Hepatocyte (in vitro differentiated cells): ENCODE results near the gene MAD2L1. TPM values are rescaled to one million over a fixed set of nuclear protein-coding genes. Genes with fewer than 3 reads are reported as not detected.

ENCODE experiments used
- DNase-seq: peaks from one replicate; pipeline ENCODE4 v3.0.0-alpha.2; 2016; ENCODE audit warnings: low spot score
- H2AFZ ChIP-seq: fragments of 200-600 bp; sonication (generic); 2 replicates; pipeline ENCODE4 v1.6.0; 2016; ENCODE audit warnings: antibody characterized with exemption, mild to moderate bottlenecking
- H3K27ac ChIP-seq: fragments of 200-600 bp; sonication (generic); 2 replicates; pipeline ENCODE4 v1.5.1; 2016; ENCODE audit warnings: mild to moderate bottlenecking
- H3K27me3 ChIP-seq: fragments of 200-600 bp; sonication (generic); 2 replicates; pipeline ENCODE4 v1.6.1; 2016
- H3K36me3 ChIP-seq: fragments of 200-600 bp; sonication (generic); replicated peaks from 2 replicates; pipeline ENCODE4 v1.5.1; 2016; ENCODE audit warnings: low read depth; ENCODE audit not compliant: insufficient read depth
- H3K4me1 ChIP-seq: fragments of 200-600 bp; sonication (generic); 2 replicates; pipeline ENCODE4 v1.5.1; 2016; ENCODE audit warnings: mild to moderate bottlenecking, moderate library complexity; ENCODE audit not compliant: insufficient read depth
- H3K4me2 ChIP-seq: fragments of 200-600 bp; sonication (generic); 2 replicates; pipeline ENCODE4 v1.6.0; 2016
- H3K4me3 ChIP-seq: fragments of 200-600 bp; sonication (generic); 2 replicates; pipeline ENCODE4 v1.5.1; 2016; ENCODE audit warnings: mild to moderate bottlenecking
- H3K79me2 ChIP-seq: fragments of 200-600 bp; sonication (generic); 2 replicates; pipeline ENCODE4 v1.6.0; 2017; ENCODE audit warnings: mild to moderate bottlenecking
- H3K9me2 ChIP-seq: fragments of 200-600 bp; sonication (generic); replicated peaks from 2 replicates; pipeline ENCODE4 v1.6.0; 2017; ENCODE audit warnings: mild to moderate bottlenecking; ENCODE audit not compliant: insufficient read depth
- H3K9me3 ChIP-seq: fragments of 200-600 bp; sonication (generic); 2 replicates; pipeline ENCODE4 v1.5.1; 2016; ENCODE audit warnings: low read depth, mild to moderate bottlenecking
- H4K20me1 ChIP-seq: fragments of 200-600 bp; sonication (generic); 2 replicates; pipeline ENCODE4 v1.6.0; 2016; ENCODE audit warnings: mild to moderate bottlenecking; ENCODE audit not compliant: insufficient read depth, poor library complexity, severe bottlenecking
- CTCF ChIP-seq: fragments of 200-600 bp; sonication (generic); IDR thresholded peaks from 2 replicates; pipeline ENCODE4 v1.5.1; 2016; ENCODE audit warnings: antibody characterized with exemption, mild to moderate bottlenecking; ENCODE audit not compliant: poor library complexity
- EZH2 ChIP-seq: fragments of 200-600 bp; sonication (generic); IDR thresholded peaks from 2 replicates; pipeline ENCODE4 v1.6.1; 2016; ENCODE audit warnings: antibody characterized with exemption, mild to moderate bottlenecking, borderline replicate concordance
- EZH2phosphoT487 ChIP-seq: fragments of 200-600 bp; sonication (generic); IDR thresholded peaks from one replicate; pipeline ENCODE4 v1.6.1; 2018; ENCODE audit warnings: antibody characterized with exemption, mild to moderate bottlenecking, low read depth, moderate library complexity; ENCODE audit not compliant: unreplicated experiment, severe bottlenecking
- WGBS: methylation state at CpG from one replicate; pipeline ENCODE4 v1.1.6; 2016; ENCODE audit warnings: low lambda C conversion rate; ENCODE audit errors: missing lambda C conversion rate; 5-methylcytosine and 5-hydroxymethylcytosine counted together
- polyA plus RNA-seq: library from polyadenylated mRNA; unstranded; fragments of >200 nt; fragmentation: Nextera tagmentation; extraction: Ambion mirVana; gene quantifications from 2 replicates; pipeline ENCODE4 v1.2.1, GENCODE V29; 2016
- total RNA-seq: library from RNA; depleted of rRNA; stranded (reverse); fragments of >200 nt; gene quantifications from 2 replicates; pipeline ENCODE4 v1.2.3, GENCODE V29; 2014

The MAD2L1 gene
- 13.8 and 16.0 TPM in 2 replicates for total RNA-seq
- polyA plus RNA-seq: 16.6 and 21.7 TPM in 2 replicates

- H2AFZ ChIP-seq: peak within 1 kb of the TSS; percentile 47
- DNase-seq: peak; percentile 100
- H3K27me3 ChIP-seq: no peaks in the 10 kb centered on the region
- H4K20me1 ChIP-seq: no peaks in the 10 kb centered on the region
- no peaks in the 10 kb centered on the region for H3K9me3 ChIP-seq
- no peak for TF ChIP-seq EZH2
- H3K4me3 ChIP-seq: peak within 1 kb of the TSS; percentile 38
- no peaks in the 10 kb centered on the region for H3K36me3 ChIP-seq
- peak within 1 kb of the TSS; percentile 83 for H3K4me2 ChIP-seq
- WGBS: under 1% methylated on average over 65 of the region's 65 CpGs
- peaks cover 48% of the 10 kb centered on the region for H3K79me2 ChIP-seq
- peaks cover 19% of the 10 kb centered on the region for H3K4me1 ChIP-seq
- H3K9me2 ChIP-seq: no peaks in the 10 kb centered on the region
- H3K27ac ChIP-seq: peak within 1 kb of the TSS; percentile 81
Measured at GRCh38 chr4:120066517-120067340, at the start of gene MAD2L1. MAD2L1 (minus strand) TSS chr4:120066848; CDS start chr4:120066734, 114 bp downstream.

DNA sequence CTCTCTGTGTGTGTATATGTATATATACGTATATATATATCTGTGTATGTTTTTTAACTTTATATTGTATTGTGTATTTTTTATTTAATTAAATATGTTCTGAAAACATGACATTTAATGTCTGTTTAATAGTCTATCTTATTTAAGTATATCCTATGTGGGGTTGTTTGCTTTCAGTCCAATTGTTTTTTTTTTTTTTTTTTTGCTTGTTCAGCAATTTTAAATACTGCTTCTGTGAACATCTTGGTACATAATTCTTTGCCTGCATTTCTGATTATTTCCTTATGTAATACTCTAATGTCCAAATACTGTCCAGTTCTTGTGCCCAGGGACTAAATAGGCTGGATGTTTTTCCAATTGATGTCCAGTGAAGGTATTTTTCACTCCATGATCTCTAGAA, 45.1 kb upstream of the MAD2L1 start:
- Histone ChIP-seq H3K27me3 (no peaks in the 10 kb centered on the region), H4K20me1 (no peaks in the 10 kb centered on the region), H3K9me3 (no peaks in the 10 kb centered on the region), H3K36me3 (no peaks in the 10 kb centered on the region), H2AFZ (no peak overlapping the region), H3K79me2 (no peaks in the 10 kb centered on the region), H3K4me3 (no peak overlapping the region), H3K4me2 (no peak overlapping the region), H3K9me2 (no peaks in the 10 kb centered on the region), H3K4me1 (no peaks in the 10 kb centered on the region), H3K27ac (no peak overlapping the region)
- no peak for TF ChIP-seq EZH2
- TF ChIP-seq CTCF: no peak
- TF ChIP-seq EZH2phosphoT487: no peak
- no peak for DNase-seq
- 98% methylated on average over 1 of the region's 1 CpG for WGBS

GRCh38 chr4:120109406-120109805, 42.8 kb upstream of the MAD2L1 start:
- H3K36me3 ChIP-seq: no peaks in the 10 kb centered on the region
- no peak overlapping the region for H3K4me2 ChIP-seq
- H3K9me2 ChIP-seq: no peaks in the 10 kb centered on the region
- H4K20me1 ChIP-seq: no peaks in the 10 kb centered on the region
- no peaks in the 10 kb centered on the region for H3K9me3 ChIP-seq
- no peak for DNase-seq
- H3K27me3 ChIP-seq: no peaks in the 10 kb centered on the region
- H3K4me1 ChIP-seq: no peaks in the 10 kb centered on the region
- no peak overlapping the region for H3K4me3 ChIP-seq
- no peak overlapping the region for H2AFZ ChIP-seq
- TF ChIP-seq EZH2: no peak
- no peak for TF ChIP-seq CTCF
- no peak for TF ChIP-seq EZH2phosphoT487
- no peaks in the 10 kb centered on the region for H3K79me2 ChIP-seq
- H3K27ac ChIP-seq: no peak overlapping the region

GRCh38 chr4:120105472-120105871, 38.8 kb upstream of the MAD2L1 start:
- no peak for DNase-seq
- Histone ChIP-seq H2AFZ (no peak overlapping the region), H3K9me2 (no peaks in the 10 kb centered on the region), H3K4me2 (no peak overlapping the region), H3K4me1 (no peaks in the 10 kb centered on the region), H3K79me2 (no peaks in the 10 kb centered on the region), H4K20me1 (no peaks in the 10 kb centered on the region), H3K9me3 (no peaks in the 10 kb centered on the region), H3K4me3 (no peak overlapping the region), H3K36me3 (no peaks in the 10 kb centered on the region), H3K27me3 (no peaks in the 10 kb centered on the region), H3K27ac (no peak overlapping the region)
- 100% methylated on average over 1 of the region's 1 CpG for WGBS
- TF ChIP-seq EZH2phosphoT487 (no peak), CTCF (no peak)
